ENCODE results near the gene MACF1.

MACF1 gene

DNA sequence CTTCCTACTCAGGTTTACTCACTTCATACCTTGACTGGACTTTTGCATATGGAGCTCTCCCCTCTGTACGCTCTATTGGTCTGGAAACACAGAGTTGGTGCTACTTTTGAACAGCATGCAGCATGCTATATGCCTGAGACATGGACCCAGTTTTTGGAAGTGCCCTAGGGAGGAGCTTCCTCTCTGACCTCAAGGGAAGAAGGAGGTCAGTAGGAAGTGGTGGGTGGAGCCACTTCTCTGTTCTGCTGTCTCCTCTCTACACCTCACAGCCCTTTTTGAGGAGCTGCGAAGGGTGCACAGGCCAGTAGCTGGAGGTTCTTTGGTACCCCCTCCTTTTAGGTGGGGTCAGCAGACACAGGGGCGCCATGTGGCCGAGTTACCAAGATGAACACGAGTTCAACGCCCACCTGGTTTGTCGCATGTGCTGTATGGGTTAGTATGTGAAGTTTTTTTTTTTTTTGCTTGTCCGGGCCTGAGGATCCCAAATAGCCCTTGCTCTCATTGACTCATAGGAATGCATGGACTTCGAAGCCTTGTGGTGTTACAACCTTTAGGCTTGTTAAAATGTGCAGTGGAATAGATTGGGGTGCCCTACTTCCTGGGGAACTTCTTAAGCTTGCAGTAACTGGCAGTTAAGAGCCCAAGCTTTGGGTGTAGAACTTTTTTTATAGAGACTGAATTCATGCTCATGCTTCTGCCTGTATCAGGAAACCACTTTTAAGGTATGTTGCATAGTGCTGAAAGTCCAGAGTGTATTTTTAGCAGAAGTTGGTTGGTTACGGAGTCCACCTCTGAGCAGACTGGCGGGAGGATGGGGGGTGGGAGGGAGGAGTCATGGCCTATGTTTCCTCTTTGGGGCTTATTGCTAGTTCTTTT lies 10.7 kb downstream of the MACF1 start:
- DNase-seq: peak; percentile 77

DNA sequence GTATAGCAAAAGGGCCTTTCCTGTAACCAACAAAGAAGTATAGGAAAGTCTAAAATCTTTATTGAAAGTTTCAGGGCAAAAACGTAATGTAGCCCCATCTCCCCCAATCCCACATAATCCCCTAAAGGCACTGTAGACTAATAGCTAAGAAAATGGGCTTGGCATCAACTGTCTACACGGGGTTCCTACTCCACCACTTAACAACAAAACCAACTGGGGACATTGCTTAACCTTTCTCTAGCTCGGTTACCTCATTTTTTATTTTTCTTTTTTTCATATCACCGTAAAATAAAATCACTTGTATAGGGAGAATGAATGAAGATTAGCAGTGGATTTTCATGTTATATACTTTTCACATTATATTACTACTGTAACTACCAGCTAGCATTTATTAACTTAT lies 12.3 kb downstream of the MACF1 start:
- peak; percentile 52 for DNase-seq

DNA sequence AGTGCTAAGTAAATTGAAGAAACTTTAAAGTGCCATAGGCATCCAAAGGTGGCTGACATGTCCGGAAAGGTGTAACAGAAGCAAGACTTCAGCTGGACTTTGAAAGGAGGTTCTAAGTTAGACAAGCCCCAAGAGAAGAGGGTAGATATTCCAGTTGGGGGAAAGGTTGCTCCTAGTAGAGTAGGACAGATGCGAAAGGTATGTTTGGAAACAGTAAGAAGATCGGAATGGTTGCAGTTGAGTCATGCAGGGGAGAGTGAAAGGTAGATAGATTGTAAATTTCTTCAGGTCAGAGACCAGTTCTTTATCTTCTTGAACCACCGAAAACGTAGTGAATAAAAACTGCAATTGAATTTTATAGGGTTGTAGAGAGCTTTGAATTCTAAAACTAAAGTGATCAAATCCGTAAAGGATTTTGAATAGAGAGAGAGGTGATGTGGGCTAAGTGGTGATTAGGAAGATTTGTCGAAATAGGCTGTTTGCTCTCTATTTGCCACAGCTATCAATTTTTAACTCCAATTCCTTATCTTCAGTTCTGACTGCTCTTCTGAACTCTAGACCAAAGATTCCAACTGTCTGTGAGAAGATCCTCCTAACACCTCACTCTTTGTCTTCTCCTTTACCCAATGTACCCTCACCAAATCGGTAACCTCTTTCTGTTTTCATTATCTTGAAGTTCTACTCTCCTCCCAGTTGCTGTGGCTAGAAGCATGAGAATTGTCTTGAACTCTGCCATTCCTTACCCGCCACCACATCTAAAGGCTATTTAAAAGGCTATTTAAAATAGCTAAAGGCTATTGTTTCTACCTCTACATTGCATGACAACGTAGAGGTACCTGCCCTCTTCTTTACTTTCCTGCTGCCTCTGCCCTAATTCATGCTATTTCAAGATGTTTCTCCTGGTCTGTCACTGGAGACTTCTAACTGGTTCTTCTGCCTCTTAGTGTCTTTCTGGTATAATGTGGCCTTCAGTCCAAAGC lies 16.7 kb downstream of the MACF1 start:
- DNase-seq: no peak

DNA sequence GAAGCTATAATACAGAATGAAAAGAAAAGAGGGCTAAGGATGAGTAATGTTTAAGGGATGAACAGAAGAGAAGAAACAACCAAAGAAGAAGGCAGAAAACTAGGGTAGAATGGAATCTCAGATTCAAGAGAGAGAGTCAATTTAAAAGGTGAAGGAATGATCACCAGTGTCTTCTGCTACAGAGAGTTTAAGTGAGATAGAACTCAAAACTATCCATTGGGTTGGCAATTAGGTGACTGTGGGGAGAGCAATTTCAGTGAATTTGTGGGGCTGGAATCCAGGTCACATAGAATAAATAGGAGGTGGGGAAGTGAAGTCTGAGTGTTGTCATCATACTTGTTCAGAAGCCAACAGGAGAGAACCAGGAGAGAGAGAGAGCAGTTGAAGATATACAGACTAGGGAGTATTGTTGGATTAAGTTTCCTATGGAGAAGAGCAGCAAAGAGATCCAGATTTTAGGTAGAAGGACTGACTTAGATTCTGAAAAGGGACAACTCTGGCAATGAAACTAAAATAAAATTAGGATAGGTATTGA lies 19.9 kb downstream of the MACF1 start:
- DNase-seq: no peak

DNA sequence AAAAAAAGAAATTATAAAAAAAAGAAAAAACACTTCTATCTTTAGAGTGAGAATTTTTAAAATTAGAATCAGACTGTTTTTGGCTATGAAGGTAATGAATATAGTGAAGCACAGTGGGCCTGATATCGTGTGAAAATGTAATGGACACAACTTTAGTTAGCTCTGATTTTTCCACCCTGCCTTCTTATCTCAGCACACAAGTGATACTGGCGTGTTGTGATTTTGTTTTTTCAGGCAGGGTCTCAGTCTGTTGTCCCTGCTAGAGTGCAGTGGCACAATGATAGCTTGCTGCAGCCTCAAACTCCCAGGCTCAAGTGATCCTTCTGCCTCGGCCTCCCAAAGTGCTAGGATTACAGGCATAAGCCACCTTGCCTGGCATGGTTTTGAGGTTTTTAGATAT lies 22.3 kb downstream of the MACF1 start:
- no peak for DNase-seq

DNA sequence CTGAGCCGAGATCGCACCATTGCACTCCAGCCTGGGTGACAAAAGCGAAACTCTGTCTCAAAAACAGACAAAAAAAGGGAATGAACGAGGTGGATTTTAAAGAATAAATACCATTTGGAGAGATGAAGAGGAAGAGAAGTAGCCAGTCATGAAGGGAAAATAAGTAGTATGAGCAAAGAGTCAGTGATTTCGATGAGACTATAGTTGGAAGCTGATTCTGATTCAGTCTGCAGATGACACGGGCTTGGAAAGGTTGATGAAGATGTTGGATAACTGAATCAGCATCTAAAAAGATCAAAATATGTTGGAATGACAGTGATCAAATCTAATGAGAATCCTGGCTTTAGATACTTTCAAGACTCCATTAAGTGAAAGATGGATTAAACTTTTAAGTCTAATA lies 23.8 kb downstream of the MACF1 start:
- no peak for DNase-seq

DNA sequence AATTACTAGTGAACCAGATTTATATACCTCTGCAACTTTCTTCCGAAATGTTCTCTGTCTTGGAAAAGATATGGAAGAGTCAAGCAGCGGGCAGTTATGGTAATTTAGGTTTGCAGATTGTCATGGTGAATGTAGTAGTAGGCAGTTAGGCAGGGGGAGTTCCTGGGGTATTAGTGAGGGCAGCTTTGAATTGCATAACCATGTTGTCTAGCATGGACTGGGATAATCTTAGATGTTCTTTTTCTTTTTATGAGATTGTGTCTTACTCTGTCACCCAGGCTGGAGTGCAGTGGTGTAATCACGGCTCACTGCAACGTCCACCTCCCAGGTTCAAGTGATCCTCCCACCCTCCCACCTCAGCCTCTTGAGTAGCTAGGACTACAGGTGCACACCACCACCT lies 25.0 kb downstream of the MACF1 start:
- DNase-seq: no peak

DNA sequence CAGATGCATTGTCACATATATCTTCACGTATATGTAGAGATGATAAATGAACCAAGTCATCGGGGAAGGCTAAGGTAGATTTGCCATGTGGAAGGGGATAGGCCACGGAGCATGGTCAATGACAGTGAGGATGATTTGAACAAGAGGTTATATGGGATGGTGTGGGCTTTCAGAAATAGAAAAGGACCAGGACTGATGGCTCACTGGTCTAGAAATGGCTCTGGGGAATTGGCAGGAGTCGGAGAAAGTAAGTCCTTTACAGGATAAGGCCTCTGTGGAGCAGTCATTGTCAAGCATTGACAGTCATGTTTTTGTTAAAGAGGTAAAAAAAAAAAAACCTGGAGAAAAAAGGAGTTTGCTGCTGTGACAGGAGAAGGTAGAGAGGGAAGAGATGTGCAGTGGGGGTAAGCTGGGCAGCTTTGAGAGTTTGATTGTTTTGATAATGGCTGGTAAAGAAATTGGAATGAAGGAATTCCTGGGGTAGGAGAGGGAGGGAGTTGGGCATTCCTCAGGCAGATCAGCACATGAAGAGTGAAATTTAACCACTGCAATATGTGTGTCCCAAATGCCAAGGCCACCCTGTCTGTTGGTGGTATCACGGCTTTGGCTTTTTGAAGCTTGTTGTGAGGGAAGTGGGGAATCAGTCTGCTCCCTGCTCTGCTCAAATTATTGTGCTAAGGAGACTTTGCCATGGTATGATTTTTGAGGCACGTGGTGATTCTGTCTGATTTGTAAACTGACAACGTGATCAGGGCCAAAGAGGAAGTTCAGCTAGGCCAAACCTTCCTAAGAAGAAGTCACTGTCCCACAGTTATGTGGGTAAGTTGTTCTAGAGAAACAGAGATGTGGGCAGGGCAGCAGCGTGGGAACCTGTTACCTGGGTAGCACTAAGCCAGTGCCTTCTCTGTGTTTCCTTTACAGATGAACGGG lies 26.0 kb downstream of the MACF1 start:
- peak; percentile 83 for DNase-seq

DNA sequence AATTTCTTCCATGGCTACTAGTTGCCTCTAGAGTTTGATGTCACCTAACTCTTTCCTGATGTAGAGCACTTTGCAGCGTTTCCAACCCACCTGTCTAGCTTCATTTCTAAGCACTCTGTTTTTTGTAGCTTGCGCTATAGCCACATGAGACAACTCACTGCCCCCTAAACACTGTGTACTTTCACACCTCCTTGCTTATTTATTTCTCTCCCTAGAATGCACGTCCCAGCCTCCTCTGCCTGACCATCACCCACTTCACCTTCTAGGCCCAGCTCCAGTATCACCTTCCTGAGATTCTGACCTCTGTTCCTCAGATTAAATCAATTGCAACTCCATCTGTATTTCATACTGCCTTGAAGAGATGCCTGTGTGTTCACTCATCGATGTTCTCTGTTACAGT lies 32.5 kb downstream of the MACF1 start:
- DNase-seq: no peak

DNA sequence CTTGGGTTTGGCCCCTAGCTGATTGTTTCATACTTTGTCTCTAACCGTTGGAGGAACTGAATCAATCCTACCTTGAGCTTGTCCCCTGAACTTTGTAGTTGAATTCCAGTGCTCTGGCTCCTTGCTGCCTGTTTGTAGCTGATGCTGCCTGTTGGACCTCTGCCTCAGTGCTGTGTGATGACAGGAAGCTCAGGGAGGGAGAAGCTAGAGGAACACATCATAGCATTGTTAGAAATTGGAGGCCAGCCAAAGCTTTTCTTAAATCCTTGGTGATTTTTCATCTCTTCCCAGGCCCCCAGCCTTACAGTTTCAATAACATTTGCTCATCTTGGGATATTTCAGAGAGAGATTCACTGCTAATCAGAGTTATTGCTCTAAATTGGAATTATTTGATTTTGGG lies 34.0 kb downstream of the MACF1 start:
- DNase-seq: no peak

DNA sequence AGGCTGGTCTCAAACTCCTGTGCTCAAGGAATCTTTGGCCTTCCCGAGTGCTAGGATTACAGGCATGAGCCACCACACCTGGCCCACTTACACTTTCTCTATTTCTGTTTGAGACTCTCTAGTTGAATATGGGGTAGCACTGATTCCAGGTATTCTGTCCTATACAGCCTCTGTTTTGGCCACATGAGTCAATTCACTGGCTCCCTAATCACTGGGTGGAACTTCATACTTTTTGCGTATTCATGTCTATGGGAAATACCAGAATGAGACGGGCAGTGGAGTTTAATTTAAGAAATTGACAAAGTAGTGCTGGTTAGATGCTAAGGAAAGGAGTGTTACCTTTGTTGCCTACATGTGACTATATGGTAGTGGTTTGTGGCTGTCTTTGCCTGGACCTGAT lies 35.5 kb downstream of the MACF1 start:
- DNase-seq: no peak

DNA sequence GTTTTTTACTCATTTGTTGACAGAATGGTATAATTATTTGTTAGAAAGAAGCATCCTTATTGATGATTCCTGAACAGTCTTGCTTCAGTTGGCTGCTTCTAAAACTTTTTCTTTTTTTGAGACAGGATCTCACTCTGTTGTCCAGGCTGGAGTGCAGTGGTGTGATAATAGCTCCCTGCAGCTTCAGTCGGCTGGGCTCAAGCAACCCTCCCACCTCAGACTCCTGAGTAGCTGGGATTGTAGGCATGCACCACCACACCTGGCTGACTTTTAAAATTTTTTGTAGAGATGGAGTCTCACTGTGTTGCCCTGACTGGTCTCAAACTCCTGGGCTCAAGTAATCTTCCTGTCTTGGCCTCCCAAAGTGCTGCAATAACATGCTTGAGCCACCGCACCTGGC lies 38.8 kb downstream of the MACF1 start:
- DNase-seq: no peak

DNA sequence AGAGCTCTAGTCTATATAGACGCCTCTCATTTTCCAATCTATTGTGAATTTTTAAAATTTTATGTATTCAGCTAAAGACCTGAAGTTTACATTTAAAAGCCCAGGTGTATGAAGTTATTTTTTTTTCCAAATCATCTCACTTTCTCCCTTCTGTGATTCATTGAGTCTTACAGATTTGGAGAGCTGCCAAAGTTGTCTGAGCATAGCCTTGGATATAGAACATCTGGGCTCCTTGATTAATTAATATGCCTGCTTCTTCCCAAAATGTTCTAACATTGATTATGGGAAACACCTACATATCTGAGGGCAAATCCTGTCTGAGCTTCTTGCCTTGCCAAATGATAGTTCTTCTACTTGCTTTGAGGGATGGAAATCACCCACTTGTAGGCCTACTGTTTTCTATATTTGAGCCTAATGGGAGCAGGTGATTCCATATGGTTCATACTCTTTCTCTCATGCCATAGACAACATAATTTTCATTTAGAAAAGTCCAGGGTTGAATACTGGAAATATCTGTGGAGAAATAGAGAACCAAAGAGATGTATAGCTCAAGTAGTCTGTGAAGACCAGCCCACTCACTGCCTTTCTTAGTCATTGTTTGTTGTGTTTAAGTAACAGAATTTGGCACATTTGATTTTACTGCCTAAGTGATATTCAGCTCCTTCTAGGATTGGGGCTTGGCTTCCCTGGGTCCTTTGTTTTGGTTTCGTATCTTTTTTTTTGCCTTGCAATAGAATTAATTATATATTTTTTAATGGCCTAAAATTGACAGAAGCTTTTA lies 46.2 kb downstream of the MACF1 start:
- peak; percentile 59 for DNase-seq

DNA sequence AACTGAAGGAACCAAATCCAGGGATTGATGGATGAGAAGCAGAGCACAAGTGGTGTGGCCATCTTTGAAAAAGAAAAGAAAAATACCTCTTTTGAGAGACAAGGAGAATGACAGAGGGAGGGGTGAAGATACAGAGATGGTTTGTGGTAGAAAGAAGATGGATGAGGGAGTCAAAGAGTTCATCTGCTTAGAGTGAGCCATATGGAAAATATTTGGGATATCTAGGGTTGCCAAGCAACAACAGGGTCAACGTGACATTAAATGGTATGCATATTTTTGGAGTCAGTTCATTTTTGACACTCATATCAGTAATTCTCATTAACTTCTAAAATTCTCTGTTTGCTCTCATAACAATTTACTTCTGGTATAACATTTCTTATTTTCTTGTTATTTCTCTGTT lies 50.7 kb downstream of the MACF1 start:
- DNase-seq: no peak

DNA sequence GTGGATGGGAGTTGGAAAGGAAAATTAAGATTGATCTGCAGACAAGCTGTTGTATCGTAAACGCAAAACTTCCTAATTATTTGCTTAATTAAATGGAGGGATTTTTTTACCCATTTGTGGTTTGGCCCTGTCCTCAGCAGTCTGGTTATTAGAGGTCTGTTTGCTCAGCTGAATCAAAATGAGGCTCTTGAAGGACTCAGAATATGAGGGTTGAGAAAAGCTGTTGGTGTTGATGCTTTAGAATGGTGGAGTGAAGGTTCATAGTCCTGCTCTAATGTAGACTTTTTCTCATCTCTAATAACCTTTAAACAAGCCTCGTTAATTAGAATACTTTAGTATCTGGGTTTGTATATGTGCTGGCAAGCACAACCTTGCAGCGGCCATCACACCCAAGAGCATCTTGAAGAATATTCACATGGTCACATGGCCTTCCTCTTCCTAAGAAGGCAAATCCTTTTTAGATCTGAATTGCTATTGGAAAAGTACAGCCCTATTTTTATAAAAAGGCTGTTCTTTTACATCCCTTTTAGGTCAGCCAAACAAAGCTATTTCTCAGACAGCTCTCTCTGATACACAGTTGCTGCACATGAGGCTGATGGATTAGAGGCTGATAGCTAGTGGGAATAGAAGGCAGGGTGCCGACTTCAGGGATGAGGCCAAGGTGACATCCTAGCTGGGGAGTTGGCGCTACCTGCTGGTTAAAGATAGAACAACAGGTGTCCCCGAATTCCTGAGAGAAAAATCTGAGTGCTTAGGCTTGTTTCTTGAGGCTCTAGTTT lies 53.8 kb downstream of the MACF1 start:
- peak; percentile 35 for DNase-seq

DNA sequence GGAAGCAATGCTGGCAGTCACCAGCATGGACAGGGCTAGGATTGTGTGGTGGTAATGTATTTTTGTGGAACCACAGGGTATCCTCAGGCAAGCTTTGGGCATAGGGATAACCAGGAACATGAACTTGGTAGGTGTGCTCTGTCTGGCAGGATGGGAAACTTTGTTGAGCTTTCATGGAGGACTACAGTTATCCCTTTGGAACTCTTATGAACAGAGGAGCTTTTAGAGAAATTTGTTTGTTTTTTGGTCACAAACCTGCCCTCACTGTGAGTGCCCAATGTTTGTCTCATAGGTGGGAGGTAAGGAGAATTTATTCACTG lies 54.4 kb downstream of the MACF1 start:
- DNase-seq: no peak

DNA sequence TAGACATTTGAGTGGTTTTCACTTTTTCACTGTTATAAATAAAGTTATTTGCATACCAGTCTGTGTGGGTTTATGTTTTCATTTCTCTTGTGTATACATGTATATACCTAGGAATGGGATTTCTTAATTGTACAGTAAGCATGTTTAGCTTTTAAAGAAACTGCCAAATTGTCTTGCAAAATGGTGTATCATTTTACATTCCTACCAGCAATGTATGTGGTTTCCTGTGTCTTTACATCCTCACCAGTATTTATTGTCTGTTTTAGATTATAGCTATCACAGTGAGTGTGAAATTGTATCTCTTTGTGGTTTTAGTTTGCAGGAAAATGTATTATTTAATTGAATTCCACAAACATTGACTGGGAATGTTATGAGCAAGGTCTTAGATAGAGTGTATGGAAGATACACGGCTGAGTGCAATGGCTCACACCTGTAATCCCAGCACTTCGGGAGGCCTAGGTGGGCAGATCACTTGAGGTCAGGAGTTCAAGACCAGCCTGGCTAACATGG lies 57.3 kb downstream of the MACF1 start:
- DNase-seq: no peak

DNA sequence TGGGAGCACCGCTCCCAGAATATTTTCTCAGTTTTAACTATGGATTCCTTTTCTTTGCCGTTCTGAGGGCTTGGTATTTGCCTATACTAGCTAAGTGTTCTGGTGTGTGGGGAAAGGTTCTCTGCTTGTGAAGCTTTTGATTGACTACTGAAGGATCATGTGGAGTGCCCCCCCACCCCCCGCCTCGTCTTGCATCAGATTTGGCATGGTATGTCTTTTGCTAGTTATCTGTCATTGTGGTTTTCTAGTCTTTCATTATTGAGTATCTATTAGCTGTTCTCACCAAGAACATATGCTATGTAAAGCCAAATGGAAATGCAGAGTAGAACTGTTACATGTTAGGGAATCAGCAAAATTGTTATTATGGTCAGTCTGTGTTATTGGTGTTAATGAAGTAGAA lies 58.3 kb downstream of the MACF1 start:
- DNase-seq: no peak

DNA sequence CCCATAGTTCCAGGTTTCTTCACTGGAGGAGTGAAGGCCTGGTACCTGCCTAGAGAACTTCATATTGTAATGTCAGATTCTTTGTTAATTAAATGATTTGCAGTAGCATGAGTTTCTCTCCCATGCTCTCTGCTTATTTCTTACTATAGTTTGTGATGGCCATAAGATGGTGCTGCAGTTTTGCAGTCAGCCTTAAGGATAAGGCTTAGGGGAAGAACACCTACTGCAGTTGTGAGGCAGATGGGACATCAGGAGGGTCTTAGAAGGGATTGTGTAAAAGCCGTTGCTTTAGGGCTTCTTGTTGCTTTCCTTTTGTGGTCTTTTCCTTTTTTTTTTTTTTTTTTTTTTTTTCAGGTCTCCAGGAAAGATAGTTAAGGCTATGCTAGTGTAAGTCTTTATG lies 61.8 kb downstream of the MACF1 start:
- no peak for DNase-seq

DNA sequence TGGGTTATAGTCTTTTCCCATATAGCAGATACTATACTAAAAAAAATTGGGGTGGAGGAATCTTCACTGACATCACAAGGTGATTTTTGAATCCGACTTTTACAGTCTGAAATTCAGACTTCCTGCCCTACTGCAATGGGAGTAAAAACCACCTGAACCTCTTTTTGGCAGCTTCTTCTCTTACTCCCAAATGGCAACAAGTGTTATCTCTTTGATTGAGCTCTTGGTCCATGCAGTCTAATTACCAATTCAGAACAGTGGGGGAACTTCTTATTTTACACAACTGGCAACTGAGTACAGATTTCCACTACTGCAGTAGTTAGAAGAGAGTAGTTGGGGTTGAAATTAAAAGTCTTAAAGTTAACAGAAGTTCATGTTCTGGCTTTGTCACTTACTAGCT lies 62.3 kb downstream of the MACF1 start:
- DNase-seq: no peak

DNA sequence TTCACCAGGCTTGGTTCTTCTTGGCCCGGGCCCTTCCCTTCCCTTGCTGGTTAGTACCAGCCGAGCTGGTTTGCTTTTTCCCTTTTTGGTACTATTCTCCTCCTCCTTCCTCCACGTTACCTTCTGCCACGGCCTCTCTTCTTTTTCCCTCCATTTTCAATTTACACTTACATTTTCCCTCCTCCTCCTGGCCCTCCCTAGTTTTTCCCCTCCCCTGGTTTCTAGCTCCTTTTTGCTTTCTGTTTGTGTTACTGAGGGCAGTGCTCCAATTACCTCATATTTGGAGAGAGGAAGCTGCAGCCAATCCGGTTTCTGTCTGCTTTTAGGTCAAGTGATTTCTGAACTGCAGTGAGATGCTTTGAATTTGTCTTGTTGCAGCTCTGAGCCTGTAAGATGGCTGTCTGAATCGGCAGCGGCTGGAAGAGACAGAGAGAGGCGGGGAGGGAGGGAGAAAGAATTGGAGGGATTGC lies 63.7 kb downstream of the MACF1 start:
- DNase-seq: peak; percentile 79
